A549 treated with AZD9567 at 1 μM for 4 hours (cell line): ENCODE measurements around the gene CDH22. TPM values are rescaled to one million over a fixed set of nuclear protein-coding genes. Genes with fewer than 3 reads are reported as not detected.

Source experiments
- total RNA-seq: library from RNA; stranded (reverse); fragments of 200-300 nt; extraction: Qiagen RNA extraction; gene quantifications from 5 replicates; pipeline ENCODE4 v1.2.3, GENCODE V29; 2022; ENCODE audit not compliant: insufficient read depth

The CDH22 gene, protein sequence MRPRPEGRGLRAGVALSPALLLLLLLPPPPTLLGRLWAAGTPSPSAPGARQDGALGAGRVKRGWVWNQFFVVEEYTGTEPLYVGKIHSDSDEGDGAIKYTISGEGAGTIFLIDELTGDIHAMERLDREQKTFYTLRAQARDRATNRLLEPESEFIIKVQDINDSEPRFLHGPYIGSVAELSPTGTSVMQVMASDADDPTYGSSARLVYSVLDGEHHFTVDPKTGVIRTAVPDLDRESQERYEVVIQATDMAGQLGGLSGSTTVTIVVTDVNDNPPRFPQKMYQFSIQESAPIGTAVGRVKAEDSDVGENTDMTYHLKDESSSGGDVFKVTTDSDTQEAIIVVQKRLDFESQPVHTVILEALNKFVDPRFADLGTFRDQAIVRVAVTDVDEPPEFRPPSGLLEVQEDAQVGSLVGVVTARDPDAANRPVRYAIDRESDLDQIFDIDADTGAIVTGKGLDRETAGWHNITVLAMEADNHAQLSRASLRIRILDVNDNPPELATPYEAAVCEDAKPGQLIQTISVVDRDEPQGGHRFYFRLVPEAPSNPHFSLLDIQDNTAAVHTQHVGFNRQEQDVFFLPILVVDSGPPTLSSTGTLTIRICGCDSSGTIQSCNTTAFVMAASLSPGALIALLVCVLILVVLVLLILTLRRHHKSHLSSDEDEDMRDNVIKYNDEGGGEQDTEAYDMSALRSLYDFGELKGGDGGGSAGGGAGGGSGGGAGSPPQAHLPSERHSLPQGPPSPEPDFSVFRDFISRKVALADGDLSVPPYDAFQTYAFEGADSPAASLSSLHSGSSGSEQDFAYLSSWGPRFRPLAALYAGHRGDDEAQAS
- 0.03 to 0.05 TPM (median 0.05 TPM) in 3 of 5 replicates, not detected in the others for total RNA-seq

GRCh38 chr20:46308258-46309157 lies at the start of gene CDH22:
CDH22 (minus strand) TSS chr20:46308498; CDS start chr20:46251294, 57,204 bp downstream.

Other genes with a start within 250 kb of the CDH22 start
- 22.8 to 27.7 TPM (median 23.1 TPM) in 5 replicates for gene NCOA5, start 218.5 kb downstream of the CDH22 start, total RNA-seq
- 4.1 to 6.3 TPM (median 4.7 TPM) in 5 replicates for gene CD40, start 190.2 kb downstream of the CDH22 start, total RNA-seq
- 21.5 to 28.9 TPM (median 22.4 TPM) in 5 replicates for gene ELMO2, start 98.1 kb upstream of the CDH22 start, total RNA-seq
- gene ZNF334, start 205.1 kb upstream of the CDH22 start, total RNA-seq = not detected in 5 replicates
- not detected in 5 replicates for gene OCSTAMP, start 242.2 kb upstream of the CDH22 start, total RNA-seq